Uterus (tissue), 4 donors: ENCODE measurements around the gene TMBIM4. TPM values are rescaled to one million over a fixed set of nuclear protein-coding genes. Genes with fewer than 3 reads are reported as not detected.

ENCODE experiments used
- DNase-seq, 2 donors: peaks; one replicate each; pipeline ENCODE4 v3.0.0-alpha.2; 2019 to 2020
- H3K27ac ChIP-seq, 2 donors: fragments of 200-600 bp; sonication (generic); 1 replicate in 1 of 2; 2 replicates in 1 of 2; pipeline ENCODE4 v1.5.1; 2016 to 2018
- H3K27me3 ChIP-seq, 2 donors: fragments of 200-600 bp; sonication (generic); one replicate each; pipeline ENCODE4 v1.5.1; 2018 to 2019; ENCODE audit warnings: control low read depth in 1 of 2
- H3K36me3 ChIP-seq, 2 donors: fragments of 200-600 bp; sonication (generic); one replicate each; pipeline ENCODE4 v1.5.1; 2019; ENCODE audit warnings: control low read depth in 1 of 2
- H3K4me1 ChIP-seq, 2 donors: fragments of 200-600 bp; sonication (generic); one replicate each; pipeline ENCODE4 v1.5.1; 2018 to 2019; ENCODE audit warnings: control low read depth in 1 of 2
- H3K4me3 ChIP-seq, 2 donors: fragments of 200-600 bp; sonication (generic); 1 replicate in 1 of 2; 2 replicates in 1 of 2; pipeline ENCODE4 v1.5.1; 2018 to 2019; ENCODE audit warnings: mild to moderate bottlenecking in 1 of 2
- H3K9me3 ChIP-seq, 2 donors: fragments of 200-600 bp; sonication (generic); one replicate each; pipeline ENCODE4 v1.5.1; 2019; ENCODE audit warnings: control low read depth in 1 of 2
- POLR2A ChIP-seq, 2 donors: fragments of 450-650 bp; IDR thresholded peaks; one replicate each; pipeline ENCODE4 v1.6.1; 2016; ENCODE audit warnings: antibody characterized with exemption in 2 of 2, mild to moderate bottlenecking in 1 of 2, moderate library complexity in 1 of 2
- intact Hi-C: fragments of 100-400 bp; cut with DNase I; formaldehyde crosslinking; loops from one replicate; pipeline ENCODE4 v1.15.1; 2023; ENCODE audit warnings: low total_unique reads
- total RNA-seq, 4 donors: library from RNA; depleted of rRNA in 3 of 4; stranded (reverse); fragments of >200 nt in 3 of 4; gene quantifications; one replicate each; pipeline versions ENCODE4 v1.1.0 to v1.2.4, GENCODE V29; 2014 to 2023
- TF ChIP-seq, protein P1 (sequence below), 4 experiments: fragments of 200-600 bp in 2 of 4; fragments of 450-650 bp in 2 of 4; sonication (generic) in 2 of 4; IDR thresholded peaks; one replicate each; pipeline ENCODE4 v1.5.1; 2016 to 2019; ENCODE audit warnings: antibody characterized with exemption in 4 of 4, mild to moderate bottlenecking in 2 of 4, moderate library complexity in 1 of 4
- donor health status: DM: yes; HTN: yes; CAD: no.

Gene TMBIM4
- total RNA-seq, 4 donors from 2014 or later, result 102 to 187 (median 146) TPM

DNA sequence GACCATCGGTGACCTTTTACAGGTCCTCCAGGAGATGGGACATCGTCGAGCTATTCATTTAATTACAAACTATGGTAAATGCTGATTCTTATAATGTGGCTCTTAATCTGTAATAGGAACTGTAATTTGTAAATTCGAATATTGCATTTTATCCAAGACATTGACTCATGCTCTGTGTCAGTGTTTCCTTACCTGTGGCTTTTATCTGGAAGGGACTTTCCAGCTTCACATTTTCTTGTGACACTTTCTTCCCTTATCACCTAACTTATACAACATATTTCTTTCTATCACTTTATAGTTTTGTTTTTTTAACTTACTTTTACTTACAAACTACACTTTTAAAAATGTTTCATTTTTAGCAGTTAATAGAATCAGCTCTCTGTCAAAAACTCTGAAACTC lies 34.0 kb upstream of the TMBIM4 start:
- no peaks in the 10 kb centered on the region for H3K4me1 ChIP-seq
- intact Hi-C loops, result no loop called here
- no peak for DNase-seq
- no peak overlapping the region for H3K4me3 ChIP-seq
- no peaks in the 10 kb centered on the region for H3K9me3 ChIP-seq
- H3K27ac ChIP-seq, result no peak overlapping the region
- no peaks in the 10 kb centered on the region for H3K27me3 ChIP-seq
- TF ChIP-seq, protein P1, sequence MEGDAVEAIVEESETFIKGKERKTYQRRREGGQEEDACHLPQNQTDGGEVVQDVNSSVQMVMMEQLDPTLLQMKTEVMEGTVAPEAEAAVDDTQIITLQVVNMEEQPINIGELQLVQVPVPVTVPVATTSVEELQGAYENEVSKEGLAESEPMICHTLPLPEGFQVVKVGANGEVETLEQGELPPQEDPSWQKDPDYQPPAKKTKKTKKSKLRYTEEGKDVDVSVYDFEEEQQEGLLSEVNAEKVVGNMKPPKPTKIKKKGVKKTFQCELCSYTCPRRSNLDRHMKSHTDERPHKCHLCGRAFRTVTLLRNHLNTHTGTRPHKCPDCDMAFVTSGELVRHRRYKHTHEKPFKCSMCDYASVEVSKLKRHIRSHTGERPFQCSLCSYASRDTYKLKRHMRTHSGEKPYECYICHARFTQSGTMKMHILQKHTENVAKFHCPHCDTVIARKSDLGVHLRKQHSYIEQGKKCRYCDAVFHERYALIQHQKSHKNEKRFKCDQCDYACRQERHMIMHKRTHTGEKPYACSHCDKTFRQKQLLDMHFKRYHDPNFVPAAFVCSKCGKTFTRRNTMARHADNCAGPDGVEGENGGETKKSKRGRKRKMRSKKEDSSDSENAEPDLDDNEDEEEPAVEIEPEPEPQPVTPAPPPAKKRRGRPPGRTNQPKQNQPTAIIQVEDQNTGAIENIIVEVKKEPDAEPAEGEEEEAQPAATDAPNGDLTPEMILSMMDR (IDR thresholded peaks at IDR 0.05), result no peak
- H3K36me3 ChIP-seq, result no peaks in the 10 kb centered on the region

DNA sequence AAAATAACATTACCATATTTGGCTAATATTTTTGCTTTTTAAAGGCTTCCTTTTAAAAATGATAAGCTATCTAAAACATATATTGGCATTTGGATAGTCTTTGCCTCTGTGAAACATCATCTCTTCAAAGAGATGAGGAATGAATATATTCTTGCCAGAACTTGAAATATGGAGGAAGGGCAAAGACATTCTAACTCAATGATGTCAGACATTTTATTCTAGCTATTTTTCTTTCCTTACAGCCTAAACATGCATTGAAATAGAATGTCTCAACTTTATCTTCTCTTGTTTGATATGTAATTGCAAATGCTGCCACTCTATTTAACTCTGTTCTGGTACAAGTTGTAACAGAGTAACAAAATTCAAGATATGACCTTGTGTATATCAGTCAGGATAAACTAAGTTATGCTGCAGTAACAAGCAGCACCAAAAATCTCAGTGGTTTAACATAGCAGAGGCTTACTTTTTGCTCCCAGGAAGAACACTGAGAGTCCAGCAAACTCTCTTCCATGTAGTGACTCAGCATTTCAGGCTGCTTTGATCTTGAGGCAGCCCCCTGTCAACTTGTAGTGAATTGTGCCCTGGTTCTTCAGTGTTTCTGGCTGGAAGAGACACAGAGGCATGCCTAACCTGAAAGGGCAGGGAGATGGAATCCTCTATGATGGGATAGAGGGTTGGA lies 30.2 kb upstream of the TMBIM4 start:
- intact Hi-C loops, result no loop called here
- no peak overlapping the region for H3K4me3 ChIP-seq
- H3K27me3 ChIP-seq, result no peaks in the 10 kb centered on the region
- no peak for DNase-seq
- no peaks in the 10 kb centered on the region for H3K36me3 ChIP-seq
- TF ChIP-seq, protein P1 (IDR thresholded peaks at IDR 0.05), result no peak
- TF ChIP-seq POLR2A (IDR thresholded peaks at IDR 0.05), result no peak
- H3K9me3 ChIP-seq, result no peaks in the 10 kb centered on the region
- H3K27ac ChIP-seq, result no peak overlapping the region
- H3K4me1 ChIP-seq, result no peaks in the 10 kb centered on the region

DNA sequence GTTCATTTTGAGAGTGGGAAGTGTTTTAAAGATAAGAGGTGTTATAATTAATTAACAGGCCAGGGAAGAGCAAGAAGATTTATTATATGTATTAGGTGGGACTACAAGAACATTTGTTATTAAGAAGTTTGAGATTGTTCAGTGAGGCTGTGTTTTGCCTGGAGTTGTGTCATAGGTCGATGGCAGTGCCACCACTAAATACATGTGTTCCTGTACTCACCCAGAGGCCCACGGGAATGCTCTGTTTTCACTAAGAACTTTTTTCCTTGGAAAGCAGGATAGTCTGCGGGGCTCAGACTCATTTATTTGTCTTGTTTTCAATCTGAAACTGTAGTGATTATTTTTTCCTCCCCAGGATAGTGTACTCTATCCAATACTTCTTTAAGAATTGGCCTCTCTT lies 29.3 kb upstream of the TMBIM4 start:
- no peaks in the 10 kb centered on the region for H3K4me1 ChIP-seq
- no peak overlapping the region for H3K4me3 ChIP-seq
- H3K9me3 ChIP-seq, result no peaks in the 10 kb centered on the region
- no peaks in the 10 kb centered on the region for H3K27me3 ChIP-seq
- intact Hi-C loops, result no loop called here
- H3K36me3 ChIP-seq, result no peaks in the 10 kb centered on the region
- H3K27ac ChIP-seq, result no peak overlapping the region
- DNase-seq, result no peak
- TF ChIP-seq, protein P1 (IDR thresholded peaks at IDR 0.05), result no peak

DNA sequence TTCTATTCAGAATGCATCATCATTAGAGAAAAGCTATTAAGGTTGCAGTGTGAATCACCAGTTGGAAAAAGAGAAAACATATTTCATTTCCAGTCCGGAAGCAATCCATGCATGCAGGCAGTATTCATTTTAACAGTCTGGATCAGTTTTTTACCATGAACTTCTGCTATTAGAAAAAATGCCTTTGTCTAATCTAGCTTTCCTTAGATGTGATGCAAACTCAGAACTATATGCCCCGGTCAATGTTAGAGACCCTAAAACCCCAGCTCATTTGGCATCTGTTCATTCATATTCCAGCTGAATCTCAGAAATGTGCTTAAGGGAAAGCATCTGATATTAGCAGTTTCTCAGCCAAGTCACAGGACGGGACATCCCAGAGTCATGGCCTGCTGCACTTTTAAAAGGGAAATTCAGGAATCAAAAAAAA lies 27.7 kb upstream of the TMBIM4 start:
- no peaks in the 10 kb centered on the region for H3K27me3 ChIP-seq
- DNase-seq, result no peak
- no peak overlapping the region for H3K4me3 ChIP-seq
- TF ChIP-seq POLR2A (IDR thresholded peaks at IDR 0.05), result no peak
- TF ChIP-seq, protein P1 (IDR thresholded peaks at IDR 0.05), result no peak
- no peaks in the 10 kb centered on the region for H3K36me3 ChIP-seq
- intact Hi-C loops, result no loop called here
- H3K9me3 ChIP-seq, result no peaks in the 10 kb centered on the region
- H3K27ac ChIP-seq, result no peak overlapping the region
- no peaks in the 10 kb centered on the region for H3K4me1 ChIP-seq

DNA sequence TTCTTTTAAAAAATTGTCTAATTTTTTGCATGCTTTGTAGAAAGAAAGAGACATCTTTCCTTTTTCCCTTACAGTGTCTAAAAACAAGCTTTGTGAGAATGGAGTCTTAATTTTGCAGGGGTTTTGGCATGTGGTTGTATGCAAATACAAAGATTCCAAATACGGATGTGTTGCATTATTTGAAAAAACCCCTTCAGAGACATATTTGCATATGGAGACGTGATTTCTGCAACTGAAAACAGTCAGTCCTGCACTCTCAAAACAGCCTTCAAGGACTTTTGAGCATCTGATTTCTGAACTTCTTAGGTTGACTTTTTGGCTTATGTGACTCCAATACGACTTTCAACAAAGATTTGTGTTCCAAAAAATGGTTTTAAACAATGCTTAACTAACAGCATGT lies 27.0 kb upstream of the TMBIM4 start:
- H3K36me3 ChIP-seq, result no peaks in the 10 kb centered on the region
- intact Hi-C loops, result no loop called here
- no peak overlapping the region for H3K4me3 ChIP-seq
- no peak for DNase-seq
- H3K27ac ChIP-seq, result no peak overlapping the region
- no peaks in the 10 kb centered on the region for H3K9me3 ChIP-seq
- no peaks in the 10 kb centered on the region for H3K4me1 ChIP-seq
- no peaks in the 10 kb centered on the region for H3K27me3 ChIP-seq
- no peak for TF ChIP-seq POLR2A (IDR thresholded peaks at IDR 0.05)
- TF ChIP-seq, protein P1 (IDR thresholded peaks at IDR 0.05), result no peak
